K562 (cell line): ENCODE measurements around the gene LRRC27. TPM values are rescaled to one million over a fixed set of nuclear protein-coding genes. Genes with fewer than 3 reads are reported as not detected.

Experiments
- ATAC-seq: fragments of 200-7000 bp; cut with Tn5 transposase; 3 replicates; pipeline ENCODE4 v1.9.1; 2020; ENCODE audit warnings: moderate library complexity
- BruUV-seq: library from RNA; stranded (reverse); fragments of 400-500 nt; replicated peaks from 2 replicates; lab custom pipeline; 2021; lab: Mats Ljungman, UMichigan
- CTCF ChIA-PET: fragments of 300-600 bp; formaldehyde crosslinking; extraction: SDS; loops from one replicate; lab custom pipeline; 2021; ENCODE audit warnings: low intra/inter-chr PET ratio; lab: Yijun Ruan, JAX
- POLR2A ChIA-PET: fragments of 300-600, 350-650 bp; sonication (Branson Sonifier 250); formaldehyde crosslinking; extraction: SDS; loops from one replicate; lab custom pipeline; 2021; ENCODE audit warnings: antibody characterized with exemption, inconsistent platforms; lab: Yijun Ruan, JAX
- DNase-seq, 4 experiments: peaks; one replicate each; pipeline versions ENCODE4 v3.0.0 to v3.0.0-alpha.2; 2011 to 2018; ENCODE audit warnings: low spot score in 3 of 4, mixed read lengths in 3 of 4; ENCODE audit errors: extremely low read depth in 1 of 4
- FAIRE-seq: peaks from 2 replicates; lab custom pipeline; 2011; peaks lifted over from hg19 to GRCh38; lab: Jason Lieb, UNC
- H2AFZ ChIP-seq: 2 replicates; pipeline ENCODE4 v1.6.0; 2011; ENCODE audit warnings: low read depth, low read length, control low read depth, inconsistent platforms
- H3K27ac ChIP-seq: fragments of 200-600 bp; 3 replicates; pipeline ENCODE4 v1.8.0; 2011; ENCODE audit warnings: low read depth, mild to moderate bottlenecking, control low read depth, inconsistent platforms, low read length, moderate library complexity, mixed read lengths; ENCODE audit errors: extremely low read depth
- H3K27me3 ChIP-seq, 2 experiments: fragments of 300-600 bp in 1 of 2; 2 replicates in 1 of 2; 3 replicates in 1 of 2; pipeline versions ENCODE4 v1.6.0 to v1.8.0; 2011; ENCODE audit warnings: inconsistent platforms in 2 of 2, low read length in 2 of 2, mild to moderate bottlenecking in 1 of 2, mixed read lengths in 1 of 2, moderate library complexity in 1 of 2; ENCODE audit not compliant: control insufficient read depth in 2 of 2, insufficient read depth in 2 of 2
- H3K36me3 ChIP-seq: fragments of 300-600 bp; 3 replicates; pipeline ENCODE4 v1.8.0; 2011; ENCODE audit warnings: mild to moderate bottlenecking, low read length, inconsistent platforms; ENCODE audit not compliant: control insufficient read depth, insufficient read depth
- H3K4me1 ChIP-seq, 2 experiments: fragments of 200-600 bp in 1 of 2; replicated peaks in 1 of 2; 2 replicates in 1 of 2; 3 replicates in 1 of 2; pipeline versions ENCODE4 v1.5.1 to v1.8.0; 2011; ENCODE audit warnings: inconsistent platforms in 2 of 2, low read length in 2 of 2, mild to moderate bottlenecking in 1 of 2, mixed read lengths in 1 of 2, moderate library complexity in 1 of 2; ENCODE audit not compliant: control insufficient read depth in 2 of 2, insufficient read depth in 2 of 2
- H3K4me2 ChIP-seq: 2 replicates; pipeline ENCODE4 v1.6.1; 2011; ENCODE audit warnings: low read length, control low read depth, inconsistent platforms, mixed read lengths; ENCODE audit not compliant: insufficient read depth
- H3K4me3 ChIP-seq: fragments of 200-600 bp; sonication (generic), shearing (Covaris generic); 2 replicates; pipeline ENCODE4 v1.5.1; 2016; ENCODE audit warnings: control low read depth, inconsistent platforms
- H3K79me2 ChIP-seq: fragments of 200-600 bp; 3 replicates; pipeline ENCODE4 v1.8.0; 2011; ENCODE audit warnings: low read length, inconsistent platforms; ENCODE audit not compliant: control insufficient read depth, insufficient read depth
- H3K9ac ChIP-seq, 2 experiments: 2 replicates each; pipeline versions ENCODE4 v1.6.0 to v1.6.1; 2011; ENCODE audit warnings: low read depth in 2 of 2, low read length in 2 of 2, control low read depth in 1 of 2, inconsistent platforms in 1 of 2, mild to moderate bottlenecking in 1 of 2, mixed read lengths in 1 of 2; ENCODE audit not compliant: insufficient read depth in 1 of 2
- H3K9me1 ChIP-seq: one replicate; pipeline ENCODE4 v1.6.0; 2011; ENCODE audit warnings: inconsistent platforms, mild to moderate bottlenecking, low read length, moderate library complexity; ENCODE audit not compliant: control insufficient read depth, insufficient read depth
- H3K9me3 ChIP-seq: replicated peaks from 2 replicates; pipeline ENCODE4 v1.5.1; 2011; ENCODE audit warnings: low read depth, low read length, inconsistent platforms; ENCODE audit not compliant: control insufficient read depth, insufficient read depth
- H4K20me1 ChIP-seq: replicated peaks from 2 replicates; pipeline ENCODE4 v1.6.1; 2011; ENCODE audit warnings: low read length, inconsistent platforms, mixed read lengths; ENCODE audit not compliant: control insufficient read depth, insufficient read depth
- ARHGAP35 ChIP-seq: fragments of 450-650 bp; IDR thresholded peaks from 2 replicates; pipeline ENCODE4 v1.6.1; 2018; ENCODE audit not compliant: partially characterized antibody
- BMI1 ChIP-seq: fragments of 150-350 bp; IDR thresholded peaks from 2 replicates; pipeline ENCODE4 v1.6.1; 2014; ENCODE audit warnings: low read length
- CBX3 ChIP-seq, 2 experiments: IDR thresholded peaks; 1 replicate in 1 of 2; 2 replicates in 1 of 2; pipeline ENCODE4 v1.6.1; 2012; ENCODE audit warnings: inconsistent platforms in 2 of 2, low read length in 2 of 2, borderline replicate concordance in 1 of 2, control low read depth in 1 of 2
- HLTF ChIP-seq: fragments of 450-650 bp; IDR thresholded peaks from 2 replicates; pipeline ENCODE4 v1.6.1; 2016
- LCOR ChIP-seq: sonication (generic); formaldehyde crosslinking; IDR thresholded peaks from 2 replicates; pipeline ENCODE4 v1.8.0; 2022; ENCODE audit warnings: mild to moderate bottlenecking, missing genetic modification reagents
- TCF3 ChIP-seq: sonication (generic); formaldehyde crosslinking; IDR thresholded peaks from 2 replicates; pipeline ENCODE4 v1.4.0; 2020; ENCODE audit warnings: mild to moderate bottlenecking, missing genetic modification reagents
- U2AF1 ChIP-seq: fragments of 200-400 bp; formaldehyde crosslinking; optimal IDR thresholded peaks from 2 replicates; pipeline ENCODE3; 2017; ENCODE audit warnings: mild to moderate bottlenecking, low read depth, low read length, moderate library complexity
- ZFP1 ChIP-seq: fragments of 450-650 bp; formaldehyde crosslinking; IDR thresholded peaks from 2 replicates; pipeline ENCODE4 v1.4.0; 2020; ENCODE audit warnings: mild to moderate bottlenecking, mixed read lengths
- ZKSCAN1 ChIP-seq: fragments of 150-350 bp; IDR thresholded peaks from 2 replicates; pipeline ENCODE4 v1.6.1; 2016; ENCODE audit warnings: low read depth, low read length
- WGBS: fragments of 100-300 bp; shearing (Covaris generic); methylation state at CpG from one replicate; pipeline ENCODE4 v1.1.6; 2016; ENCODE audit warnings: low coverage, mixed read lengths; ENCODE audit not compliant: insufficient coverage; ENCODE audit errors: missing lambda C conversion rate; 5-methylcytosine and 5-hydroxymethylcytosine counted together
- in situ Hi-C: fragments of 300-500 bp; cut with MboI; formaldehyde crosslinking; loops from 4 replicates; pipeline ENCODE4 v1.15.0; 2018; ENCODE audit warnings: inconsistent platforms, mixed read lengths
- intact Hi-C: fragments of 100-400 bp; cut with micrococcal nuclease; formaldehyde crosslinking; loops from 2 replicates; pipeline ENCODE4 v1.14.2; 2022
- polyA plus RNA-seq, 8 experiments: library from polyadenylated mRNA; depleted of rRNA in 4 of 8; stranded (reverse) in 5 of 8; unstranded in 3 of 8; fragments of >200 nt; fragmentation: Nextera tagmentation in 2 of 8; fragmentation: Illumina TruSeq in 1 of 8; extraction: Ambion mirVana in 2 of 8; extraction: Trizol in 1 of 8; gene quantifications; 2 replicates each; pipeline versions ENCODE4 v1.2.1 to v1.2.3, GENCODE V29; 2011 to 2014; ENCODE audit warnings: inconsistent platforms in 1 of 8, missing spikeins in 1 of 8
- total RNA-seq, 7 experiments: library from RNA; depleted of rRNA in 6 of 7; stranded (reverse); fragments of >200 nt in 6 of 7; fragmentation: Illumina TruSeq in 2 of 7; extraction: Trizol in 2 of 7; gene quantifications; 2 replicates each; pipeline versions ENCODE4 v1.2.1 to v1.2.3, GENCODE V29; 2011 to 2021; ENCODE audit warnings: low replicate concordance in 1 of 7
- TF ChIP-seq, protein P1 (sequence below), 2 experiments: fragments of 450-650 bp in 1 of 2; sonication (generic) in 1 of 2; formaldehyde crosslinking in 1 of 2; IDR thresholded peaks in 1 of 2; conservative IDR thresholded peaks in 1 of 2; 2 replicates each; pipeline versions ENCODE4 v1.6.1 to v1.8.1; 2016 to 2023; ENCODE audit warnings: mild to moderate bottlenecking in 2 of 2, moderate library complexity in 2 of 2, inconsistent platforms in 1 of 2, missing genetic modification reagents in 1 of 2
- TF ChIP-seq, protein P2 (sequence below): fragments of 450-650 bp; IDR thresholded peaks from 2 replicates; pipeline ENCODE4 v1.6.1; 2018; ENCODE audit not compliant: partially characterized antibody

Gene LRRC27
- total and polyA plus RNA-seq, 9 of the 15 experiments (the other 6 are each of a cell fraction or from before 2014, with no cell fraction given), result 0.10 to 2.7 (median 1.4) TPM

GRCh38 chr10:132398566-132398991 lies 66.6 kb downstream of the LRRC27 start (continued):
- TF ChIP-seq HLTF (no peak), ZFP1 (CRISPR knock-in tag) (no peak)
- TF ChIP-seq, protein P1, sequence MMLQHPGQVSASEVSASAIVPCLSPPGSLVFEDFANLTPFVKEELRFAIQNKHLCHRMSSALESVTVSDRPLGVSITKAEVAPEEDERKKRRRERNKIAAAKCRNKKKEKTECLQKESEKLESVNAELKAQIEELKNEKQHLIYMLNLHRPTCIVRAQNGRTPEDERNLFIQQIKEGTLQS (IDR thresholded peaks at IDR 0.05), result no peak
- TF ChIP-seq, protein P1 (CRISPR knock-in tag; conservative IDR thresholded peaks at IDR 0.05), result no peak

DNA sequence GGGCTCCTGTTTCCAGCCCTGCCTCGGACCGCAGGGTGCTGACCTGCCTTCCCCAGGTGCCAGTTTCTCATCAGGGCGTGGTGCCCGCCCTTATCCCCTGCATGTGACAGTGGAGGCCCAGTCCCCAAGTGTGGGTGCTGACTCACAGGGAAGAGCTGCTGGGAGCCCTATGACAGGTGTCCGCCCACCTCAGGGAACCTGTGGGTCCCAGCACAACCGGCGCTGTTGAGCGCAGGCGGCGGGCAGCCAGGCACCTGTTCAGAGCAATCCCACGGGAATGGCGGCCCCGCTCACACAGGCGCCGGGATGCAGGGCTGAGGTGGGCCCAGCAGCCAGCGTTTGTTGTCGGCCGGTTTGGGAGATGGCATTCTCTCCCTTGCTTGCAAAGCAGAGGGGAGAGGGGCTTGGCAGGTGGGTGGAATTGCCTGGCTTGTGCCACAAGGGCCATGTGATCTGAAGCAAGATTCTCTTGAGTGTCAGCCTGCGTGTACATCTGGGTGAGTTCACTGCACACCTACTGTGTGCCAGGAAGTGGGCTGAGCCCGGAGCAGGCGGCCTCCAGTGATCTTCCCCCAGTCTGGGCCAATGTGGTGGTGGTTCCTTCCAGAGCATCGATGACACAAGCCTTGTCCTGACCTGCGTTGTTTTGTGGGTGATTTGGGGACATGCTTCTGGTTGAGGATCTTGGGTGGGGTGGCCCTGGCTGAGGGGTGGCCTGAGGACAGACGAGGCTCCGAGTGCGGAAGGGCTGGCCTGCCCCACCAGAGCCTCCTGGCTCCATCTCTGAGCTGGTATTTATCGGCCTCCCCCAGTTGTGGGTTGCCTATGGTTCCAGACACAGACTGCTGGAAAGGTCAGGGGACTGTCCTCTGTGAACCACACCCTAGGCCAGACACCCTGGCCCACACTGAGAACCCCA lies 67.4 kb downstream of the LRRC27 start:
- Histone ChIP-seq H3K4me3 (no peak overlapping the region), H3K36me3 (no peaks in the 10 kb centered on the region; the same call in 2 of the 3 replicates), H3K27me3 (no peaks in the 10 kb centered on the region), H4K20me1 (no peaks in the 10 kb centered on the region), H3K4me1 (peaks cover 5 to 78% of the 10 kb centered on the region in 2 experiments; a peak in 3 of 5 replicates), H3K4me2 (no peak overlapping the region), H3K9ac (peak overlapping the region in 1 of 2 experiments; percentile 35; a peak in 1 of 4 replicates), H3K9me3 (no peaks in the 10 kb centered on the region), H2AFZ (no peak overlapping the region), H3K9me1 (no peaks in the 10 kb centered on the region), H3K27ac (no peak overlapping the region), H3K79me2 (peaks cover 12% of the 10 kb centered on the region; the same call in 2 of the 3 replicates)
- DNase-seq, result no peak
- TF ChIP-seq BMI1, result no peak
- TF ChIP-seq, protein P2, sequence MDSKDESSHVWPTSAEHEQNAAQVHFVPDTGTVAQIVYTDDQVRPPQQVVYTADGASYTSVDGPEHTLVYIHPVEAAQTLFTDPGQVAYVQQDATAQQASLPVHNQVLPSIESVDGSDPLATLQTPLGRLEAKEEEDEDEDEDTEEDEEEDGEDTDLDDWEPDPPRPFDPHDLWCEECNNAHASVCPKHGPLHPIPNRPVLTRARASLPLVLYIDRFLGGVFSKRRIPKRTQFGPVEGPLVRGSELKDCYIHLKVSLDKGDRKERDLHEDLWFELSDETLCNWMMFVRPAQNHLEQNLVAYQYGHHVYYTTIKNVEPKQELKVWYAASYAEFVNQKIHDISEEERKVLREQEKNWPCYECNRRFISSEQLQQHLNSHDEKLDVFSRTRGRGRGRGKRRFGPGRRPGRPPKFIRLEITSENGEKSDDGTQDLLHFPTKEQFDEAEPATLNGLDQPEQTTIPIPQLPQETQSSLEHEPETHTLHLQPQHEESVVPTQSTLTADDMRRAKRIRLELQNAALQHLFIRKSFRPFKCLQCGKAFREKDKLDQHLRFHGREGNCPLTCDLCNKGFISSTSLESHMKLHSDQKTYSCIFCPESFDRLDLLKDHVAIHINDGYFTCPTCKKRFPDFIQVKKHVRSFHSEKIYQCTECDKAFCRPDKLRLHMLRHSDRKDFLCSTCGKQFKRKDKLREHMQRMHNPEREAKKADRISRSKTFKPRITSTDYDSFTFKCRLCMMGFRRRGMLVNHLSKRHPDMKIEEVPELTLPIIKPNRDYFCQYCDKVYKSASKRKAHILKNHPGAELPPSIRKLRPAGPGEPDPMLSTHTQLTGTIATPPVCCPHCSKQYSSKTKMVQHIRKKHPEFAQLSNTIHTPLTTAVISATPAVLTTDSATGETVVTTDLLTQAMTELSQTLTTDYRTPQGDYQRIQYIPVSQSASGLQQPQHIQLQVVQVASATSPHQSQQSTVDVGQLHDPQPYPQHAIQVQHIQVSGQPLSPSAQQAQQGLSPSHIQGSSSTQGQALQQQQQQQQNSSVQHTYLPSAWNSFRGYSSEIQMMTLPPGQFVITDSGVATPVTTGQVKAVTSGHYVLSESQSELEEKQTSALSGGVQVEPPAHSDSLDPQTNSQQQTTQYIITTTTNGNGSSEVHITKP, result peak; percentile 67
- TF ChIP-seq CBX3 (IDR thresholded peaks at IDR 0.05; ENCODE audit: borderline replicate concordance in 1 of 2, low read length in 2 of 2), result no peak
- no peak for TF ChIP-seq TCF3 (CRISPR knock-in tag)
- peak; percentile 77 for TF ChIP-seq ZKSCAN1
- TF ChIP-seq U2AF1, result no peak
- no peak for TF ChIP-seq ARHGAP35
- no peak for TF ChIP-seq LCOR (CRISPR knock-in tag)
- no peak for ATAC-seq
- in situ Hi-C loops (no loop called here), intact Hi-C loops (no loop called here)
- BruUV-seq, result no TSS peak
- ChIA-PET CTCF (no interaction called here), POLR2A (no interaction called here)
- FAIRE-seq, result no peak
- 49% methylated on average over 9 of the region's 27 CpGs for WGBS
